Ecto neural progenitor cell (in vitro differentiated cells): ENCODE measurements around the gene ZNF487.
"Not testable (repeated sequence)": the region's sequence is repeated elsewhere in the genome, so short reads cannot be mapped to it uniquely, and the experiment has no call there.

Source experiments
- DNase-seq: peaks from one replicate; pipeline ENCODE4 v3.0.0-alpha.2; 2018; ENCODE audit warnings: low spot score

The ZNF487 gene

GRCh38 chr10:43437141-43437870 lies 395 bp downstream of the ZNF487 start:
- DNase-seq: no peak

GRCh38 chr10:43440463-43441134 lies 3.7 kb downstream of the ZNF487 start:
- DNase-seq: no peak

GRCh38 chr10:43444323-43444722 lies 7.4 kb downstream of the ZNF487 start:
- DNase-seq: no peak

- no peak for DNase-seq
These were observed 8.1 kb downstream of the ZNF487 start for GRCh38 chr10:43444897-43445466.

GRCh38 chr10:43446219-43447017 lies 9.5 kb downstream of the ZNF487 start:
- not testable (repeated sequence) for DNase-seq

GRCh38 chr10:43448742-43449141 lies 11.8 kb downstream of the ZNF487 start:
- no peak for DNase-seq

- DNase-seq: no peak
These were observed 15.5 kb downstream of the ZNF487 start for GRCh38 chr10:43452356-43452914.

- no peak for DNase-seq
These were observed 16.4 kb downstream of the ZNF487 start for GRCh38 chr10:43453266-43453831.

GRCh38 chr10:43454025-43454424 lies 17.1 kb downstream of the ZNF487 start:
- DNase-seq: not testable (repeated sequence)

- not testable (repeated sequence) for DNase-seq
These were observed 19.6 kb downstream of the ZNF487 start for GRCh38 chr10:43456561-43456960.

GRCh38 chr10:43458227-43458626 lies 21.3 kb downstream of the ZNF487 start:
- no peak for DNase-seq

GRCh38 chr10:43461950-43462349 lies 25.0 kb downstream of the ZNF487 start:
- DNase-seq: no peak

GRCh38 chr10:43465086-43465735 lies 28.3 kb downstream of the ZNF487 start:
- DNase-seq: not testable (repeated sequence)

GRCh38 chr10:43465736-43466120 lies 28.8 kb downstream of the ZNF487 start:
- not testable (repeated sequence) for DNase-seq

- no peak for DNase-seq
These were observed 34.2 kb downstream of the ZNF487 start for GRCh38 chr10:43471146-43471545.

- DNase-seq: no peak
These were observed 35.2 kb downstream of the ZNF487 start for GRCh38 chr10:43471935-43472720.

GRCh38 chr10:43479275-43479674 lies 42.4 kb downstream of the ZNF487 start:
- no peak for DNase-seq

GRCh38 chr10:43482319-43483078 lies 45.6 kb downstream of the ZNF487 start:
- DNase-seq: no peak

GRCh38 chr10:43491855-43492254 lies 54.9 kb downstream of the ZNF487 start:
- no peak for DNase-seq

- DNase-seq: no peak
These were observed 66.0 kb downstream of the ZNF487 start for GRCh38 chr10:43502931-43503330.
